Measurements from ENCODE around the gene ABCG2. TPM values are rescaled to one million over a fixed set of nuclear protein-coding genes. Genes with fewer than 3 reads are reported as not detected.
"Not testable (repeated sequence)": the region's sequence is repeated elsewhere in the genome, so short reads cannot be mapped to it uniquely, and the experiment has no call there.

The ABCG2 gene
- total RNA-seq, 3 donors from 2014 or later: 0.24 to 0.71 (median 0.49) TPM

DNA sequence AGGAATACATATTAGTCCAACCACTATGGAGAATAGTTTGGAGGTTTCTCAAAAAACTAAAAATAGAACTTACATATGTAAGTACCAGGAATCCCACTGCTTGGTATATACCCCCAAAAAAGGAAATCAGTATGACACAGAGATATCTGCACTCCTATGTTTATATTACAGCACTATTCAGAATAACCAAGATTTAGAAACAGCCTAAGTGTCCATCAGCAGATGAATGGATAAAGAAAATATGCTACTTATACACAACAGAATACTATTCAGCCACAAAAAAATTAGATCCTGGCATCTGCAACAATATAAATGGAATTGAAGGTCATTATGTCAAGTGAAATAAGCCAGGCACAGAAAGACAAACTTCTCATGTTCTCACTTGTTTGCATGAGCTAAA, 27.5 kb upstream of the ABCG2 start:
- Mint-ChIP-seq H3K4me1 (ENCODE audit: low read depth) (peaks cover 7% of the 10 kb centered on the region), H3K27me3 (ENCODE audit: low read depth) (no peaks in the 10 kb centered on the region), H3K36me3 (ENCODE audit: insufficient read depth) (no peaks in the 10 kb centered on the region), H3K9me3 (no peaks in the 10 kb centered on the region), H3K4me3 (no peak overlapping the region)
- ATAC-seq (no peak), DNase-seq (no peak)

DNA sequence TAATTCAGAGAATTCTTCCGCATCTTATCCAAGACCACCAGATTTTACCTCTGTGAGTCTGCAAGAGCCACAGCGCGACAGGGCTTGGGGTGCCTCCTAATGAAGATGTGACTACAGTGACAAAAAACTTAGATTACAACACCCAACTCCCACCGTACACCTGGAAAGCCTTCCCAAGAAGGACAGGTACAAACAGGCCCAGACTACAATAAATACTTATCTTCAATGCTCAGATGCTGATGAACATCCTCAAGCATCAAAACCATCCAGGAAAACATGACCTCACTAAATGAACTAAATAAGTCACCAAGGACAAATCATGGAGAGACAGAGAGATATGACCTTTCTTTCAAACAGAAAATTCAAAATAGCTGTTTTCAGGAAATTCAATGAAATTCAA, 20.8 kb upstream of the ABCG2 start:
- Mint-ChIP-seq H3K4me1 (ENCODE audit: low read depth) (peaks cover 5% of the 10 kb centered on the region), H3K4me3 (no peak overlapping the region), H3K9me3 (peaks cover 6% of the 10 kb centered on the region), H3K36me3 (ENCODE audit: insufficient read depth) (no peaks in the 10 kb centered on the region), H3K27me3 (ENCODE audit: low read depth) (peaks cover 14% of the 10 kb centered on the region)
- ATAC-seq (no peak), DNase-seq (no peak)

DNA sequence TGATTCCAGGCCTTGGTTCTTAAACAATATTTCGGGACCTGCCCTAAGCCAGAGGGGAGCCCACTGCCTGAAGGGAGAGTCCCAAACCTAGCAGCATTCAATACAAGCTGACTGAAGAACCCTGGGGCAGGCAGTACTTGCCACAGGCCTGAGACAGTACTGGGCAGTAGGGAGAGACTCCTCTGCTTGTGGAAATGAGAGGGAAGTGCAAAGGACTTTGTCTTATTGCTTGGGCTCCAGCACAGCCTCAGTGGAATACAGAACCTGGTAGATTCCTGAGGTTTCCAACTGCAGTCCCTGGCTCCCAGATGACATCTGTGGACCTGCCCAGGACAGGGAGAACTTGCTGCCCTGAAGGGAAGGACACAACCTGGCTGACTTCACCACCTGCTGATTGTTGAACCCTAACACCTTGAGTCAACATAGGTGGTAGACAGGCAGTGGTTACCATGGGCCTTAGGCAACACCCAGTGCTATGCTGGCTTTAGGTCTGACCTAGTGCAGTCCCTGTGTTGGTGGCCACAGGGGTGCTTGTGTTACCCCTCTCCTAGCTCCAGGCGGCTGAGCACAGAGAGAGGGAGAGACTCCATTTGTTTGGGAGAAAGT, 20.3 kb upstream of the ABCG2 start:
- Mint-ChIP-seq H3K4me3 (no peak overlapping the region), H3K4me1 (ENCODE audit: low read depth) (peaks cover 5% of the 10 kb centered on the region), H3K9me3 (peaks cover 6% of the 10 kb centered on the region), H3K36me3 (ENCODE audit: insufficient read depth) (no peaks in the 10 kb centered on the region), H3K27me3 (ENCODE audit: low read depth) (peaks cover 14% of the 10 kb centered on the region)
- no peak for ATAC-seq
- DNase-seq: no peak

DNA sequence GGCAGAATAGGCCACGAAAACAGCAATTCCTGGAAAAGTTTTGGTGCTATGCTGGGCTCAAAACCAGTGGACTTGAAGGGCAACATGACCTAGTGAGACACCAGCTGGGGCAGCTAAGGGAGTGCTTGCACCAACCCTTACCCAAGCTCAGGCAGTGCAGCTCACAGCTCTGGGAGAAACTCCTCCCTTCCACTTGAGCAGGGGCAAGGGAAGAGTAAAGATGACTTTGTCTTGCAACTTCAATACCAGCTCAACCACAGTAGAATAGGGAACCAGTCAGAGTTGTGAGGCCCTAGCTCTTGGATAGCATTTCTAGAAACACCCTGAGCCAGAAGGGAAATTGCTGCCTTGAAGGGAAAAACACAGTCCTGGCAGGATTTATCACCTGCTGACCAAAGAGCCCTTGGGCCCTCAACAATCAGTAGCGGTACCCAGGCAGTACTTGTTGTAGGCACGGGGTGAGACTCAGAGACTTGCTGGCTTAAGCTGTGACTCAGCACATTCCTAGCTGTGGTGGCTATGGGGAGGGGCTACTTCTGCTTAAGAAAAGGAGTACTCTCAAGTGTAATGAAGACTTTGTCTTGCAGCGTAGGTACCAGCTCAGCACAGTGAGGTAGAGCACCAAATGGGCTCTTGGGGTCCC, 19.7 kb upstream of the ABCG2 start:
- Mint-ChIP-seq H3K36me3 (ENCODE audit: insufficient read depth) (no peaks in the 10 kb centered on the region), H3K9me3 (peaks cover 6% of the 10 kb centered on the region), H3K4me1 (ENCODE audit: low read depth) (peaks cover 4% of the 10 kb centered on the region), H3K4me3 (no peak overlapping the region), H3K27me3 (ENCODE audit: low read depth) (peaks cover 14% of the 10 kb centered on the region)
- DNase-seq (no peak), ATAC-seq (no peak)

DNA sequence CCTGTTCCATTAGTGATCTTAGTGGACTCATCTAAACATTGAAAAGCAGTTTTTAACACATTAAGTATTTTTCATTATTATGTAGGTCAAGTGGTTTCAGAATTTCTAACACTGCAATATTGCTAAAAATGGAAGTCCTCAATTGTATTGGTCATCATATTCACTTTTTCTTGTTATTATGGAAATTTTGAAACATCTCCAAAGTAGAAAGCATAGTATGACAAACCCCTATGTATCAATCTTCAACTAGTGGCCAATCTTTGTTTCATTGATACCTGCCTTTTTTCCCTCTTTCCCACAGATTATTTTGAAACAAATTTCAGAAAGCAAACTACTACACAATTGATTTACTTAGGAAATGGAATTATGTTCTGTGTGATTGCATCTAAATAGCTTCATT, 14.5 kb upstream of the ABCG2 start:
- DNase-seq: no peak
- H3K9me3 Mint-ChIP-seq: no peaks in the 10 kb centered on the region
- H3K36me3 Mint-ChIP-seq (ENCODE audit: insufficient read depth): no peaks in the 10 kb centered on the region
- no peak for ATAC-seq
- H3K27me3 Mint-ChIP-seq (ENCODE audit: low read depth): peaks cover 6% of the 10 kb centered on the region
- no peaks in the 10 kb centered on the region for H3K4me1 Mint-ChIP-seq (ENCODE audit: low read depth)
- no peak overlapping the region for H3K4me3 Mint-ChIP-seq

DNA sequence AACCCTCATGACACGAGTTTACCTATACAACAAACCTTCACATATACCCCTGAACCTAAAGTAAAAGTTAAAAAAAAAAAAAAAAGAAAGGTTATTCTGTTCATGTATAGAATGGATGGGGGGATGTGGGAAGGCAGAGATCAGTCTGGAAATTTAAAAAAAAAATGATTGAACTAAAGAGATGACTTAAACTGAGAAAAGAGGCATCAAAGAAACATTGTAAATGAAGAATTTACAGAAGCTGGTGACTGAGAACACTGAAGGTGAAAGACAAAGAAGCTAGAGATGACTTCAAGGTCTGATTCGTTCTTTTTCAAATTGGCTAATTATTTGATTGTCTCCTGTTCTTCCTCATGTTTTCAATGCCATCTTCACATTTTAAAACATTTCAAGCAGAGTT, 12.8 kb upstream of the ABCG2 start:
- Mint-ChIP-seq H3K4me1 (ENCODE audit: low read depth) (no peaks in the 10 kb centered on the region), H3K27me3 (ENCODE audit: low read depth) (no peaks in the 10 kb centered on the region), H3K4me3 (no peak overlapping the region), H3K36me3 (ENCODE audit: insufficient read depth) (no peaks in the 10 kb centered on the region), H3K9me3 (no peaks in the 10 kb centered on the region)
- ATAC-seq: no peak
- DNase-seq: no peak

DNA sequence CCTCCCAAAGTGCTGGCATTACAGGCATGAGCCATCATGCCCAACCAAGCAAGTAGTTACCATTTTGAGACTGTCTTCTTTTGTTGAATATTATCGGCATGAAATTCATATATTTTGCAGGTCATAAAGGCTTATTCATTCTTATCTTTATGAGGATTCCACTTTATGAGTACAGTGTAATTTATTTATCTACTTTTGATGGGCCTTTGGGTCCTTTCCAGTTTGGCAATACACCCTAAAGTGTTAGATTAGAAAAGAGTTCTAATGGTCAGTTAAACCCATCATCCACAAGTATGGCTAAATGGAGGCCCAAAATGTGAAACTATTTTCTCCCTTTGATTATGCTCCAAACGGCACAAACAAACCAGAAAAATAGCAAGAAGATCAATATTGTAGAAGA, 10.9 kb upstream of the ABCG2 start:
- ATAC-seq: no peak
- Mint-ChIP-seq H3K27me3 (ENCODE audit: low read depth) (peaks cover 1% of the 10 kb centered on the region), H3K4me3 (no peak overlapping the region)

DNA sequence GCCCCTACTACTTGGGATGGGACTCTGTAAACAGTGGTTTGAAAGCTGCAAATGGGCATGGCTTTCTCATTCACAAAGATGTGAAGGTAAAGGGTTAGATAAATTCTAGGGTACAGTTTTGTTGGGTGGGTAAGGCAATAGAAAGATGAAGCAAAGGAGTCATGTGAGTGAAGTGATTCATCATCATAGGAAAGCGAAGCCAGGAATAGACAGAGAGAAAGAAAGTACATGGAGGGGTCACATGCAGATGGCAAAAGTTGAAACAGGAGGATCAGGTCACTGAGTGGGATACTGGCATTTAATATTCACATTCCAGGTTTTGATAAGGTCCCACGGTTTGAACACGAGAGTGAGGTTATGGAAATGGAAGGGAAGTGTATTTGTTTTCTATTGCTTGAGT, 8.2 kb upstream of the ABCG2 start:
- no peak for DNase-seq
- Mint-ChIP-seq H3K36me3 (ENCODE audit: insufficient read depth) (no peaks in the 10 kb centered on the region), H3K9me3 (no peaks in the 10 kb centered on the region), H3K27me3 (ENCODE audit: low read depth) (peaks cover 4% of the 10 kb centered on the region), H3K4me1 (ENCODE audit: low read depth) (no peaks in the 10 kb centered on the region), H3K4me3 (no peak overlapping the region)
- ATAC-seq: no peak

More for the DNA sequence above, 10.9 kb upstream of the ABCG2 start:
- H3K4me1 Mint-ChIP-seq (ENCODE audit: low read depth): no peaks in the 10 kb centered on the region
- no peaks in the 10 kb centered on the region for H3K9me3 Mint-ChIP-seq
- H3K36me3 Mint-ChIP-seq (ENCODE audit: insufficient read depth): no peaks in the 10 kb centered on the region
- DNase-seq: no peak

DNA sequence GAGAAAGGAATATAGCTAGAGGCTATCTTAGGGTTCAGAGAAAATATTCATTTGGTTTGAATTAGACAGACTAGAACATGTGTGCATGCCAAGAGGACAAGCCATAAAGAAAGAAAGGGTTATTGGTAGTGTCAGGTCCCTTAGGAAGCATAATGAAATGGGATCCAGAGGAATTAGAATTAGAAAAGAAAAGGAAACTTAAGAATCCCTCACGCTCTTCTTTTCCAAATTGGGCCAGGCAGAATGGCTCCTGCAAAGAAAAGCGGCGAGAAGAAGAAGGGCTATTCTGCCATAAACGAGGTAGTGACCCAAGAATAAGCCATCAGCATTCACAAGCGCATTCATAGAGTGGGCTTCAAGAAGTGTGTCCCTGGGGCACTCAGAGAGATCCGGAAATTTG, 4.9 kb upstream of the ABCG2 start:
- H3K9me3 Mint-ChIP-seq: no peaks in the 10 kb centered on the region
- H3K36me3 Mint-ChIP-seq (ENCODE audit: insufficient read depth): no peaks in the 10 kb centered on the region
- H3K4me1 Mint-ChIP-seq (ENCODE audit: low read depth): peaks cover 6% of the 10 kb centered on the region
- H3K27me3 Mint-ChIP-seq (ENCODE audit: low read depth): peaks cover 9% of the 10 kb centered on the region
- DNase-seq (no peak), ATAC-seq (no peak)
- no peak overlapping the region for H3K4me3 Mint-ChIP-seq

DNA sequence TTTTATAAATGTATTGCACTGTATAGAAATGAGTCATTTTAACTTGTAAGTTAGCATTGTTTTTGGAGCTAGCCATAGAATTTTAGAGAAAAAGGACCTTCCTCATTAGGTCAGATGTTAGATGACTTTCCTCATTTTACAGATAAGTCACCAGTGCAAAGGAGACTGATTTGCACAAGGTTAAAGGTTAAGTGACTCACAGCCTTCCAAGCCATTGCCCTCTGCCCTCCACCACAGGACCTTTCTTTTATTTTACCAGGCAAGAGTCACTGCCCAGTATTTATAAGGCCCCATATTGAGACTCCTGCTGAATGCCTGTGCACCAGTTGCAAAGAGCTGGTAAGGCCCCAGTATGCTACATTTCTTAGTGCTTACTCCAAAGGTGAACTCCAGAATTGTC, 4.2 kb upstream of the ABCG2 start:
- Mint-ChIP-seq H3K36me3 (ENCODE audit: insufficient read depth) (no peaks in the 10 kb centered on the region), H3K4me1 (ENCODE audit: low read depth) (peaks cover 13% of the 10 kb centered on the region), H3K9me3 (no peaks in the 10 kb centered on the region), H3K4me3 (no peak overlapping the region), H3K27me3 (ENCODE audit: low read depth) (peaks cover 9% of the 10 kb centered on the region)
- ATAC-seq (no peak), DNase-seq (no peak)

DNA sequence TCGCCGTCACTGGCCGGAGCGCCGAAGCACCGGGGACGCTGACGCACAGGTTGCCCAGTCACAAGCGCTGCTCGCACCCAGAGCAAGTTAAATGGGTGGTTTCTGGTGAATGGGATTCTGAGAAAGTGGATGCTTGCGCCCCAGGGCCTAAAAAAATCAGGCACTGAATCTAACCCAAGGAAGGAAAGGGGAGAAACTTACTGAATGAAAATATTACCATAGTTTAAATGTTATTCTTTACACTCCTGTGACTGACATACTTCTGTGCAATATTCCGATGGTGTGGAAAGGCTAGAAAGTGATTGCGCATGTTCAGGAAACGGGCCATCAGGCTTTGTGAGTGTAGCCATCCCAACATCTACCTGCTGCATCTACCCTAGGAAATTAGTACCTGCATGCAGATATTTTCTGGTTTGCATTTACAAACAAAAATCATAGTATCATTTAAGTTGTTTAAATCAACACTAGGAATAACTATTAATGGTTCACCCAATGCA, 838 bp upstream of the ABCG2 start:
- peak overlapping the region; percentile 77 for H3K4me3 Mint-ChIP-seq
- ATAC-seq: no peak
- H3K27me3 Mint-ChIP-seq (ENCODE audit: low read depth): peaks cover 11% of the 10 kb centered on the region
- DNase-seq: no peak
- no peaks in the 10 kb centered on the region for H3K9me3 Mint-ChIP-seq
- peaks cover 13% of the 10 kb centered on the region for H3K4me1 Mint-ChIP-seq (ENCODE audit: low read depth)
- H3K36me3 Mint-ChIP-seq (ENCODE audit: insufficient read depth): no peaks in the 10 kb centered on the region

DNA sequence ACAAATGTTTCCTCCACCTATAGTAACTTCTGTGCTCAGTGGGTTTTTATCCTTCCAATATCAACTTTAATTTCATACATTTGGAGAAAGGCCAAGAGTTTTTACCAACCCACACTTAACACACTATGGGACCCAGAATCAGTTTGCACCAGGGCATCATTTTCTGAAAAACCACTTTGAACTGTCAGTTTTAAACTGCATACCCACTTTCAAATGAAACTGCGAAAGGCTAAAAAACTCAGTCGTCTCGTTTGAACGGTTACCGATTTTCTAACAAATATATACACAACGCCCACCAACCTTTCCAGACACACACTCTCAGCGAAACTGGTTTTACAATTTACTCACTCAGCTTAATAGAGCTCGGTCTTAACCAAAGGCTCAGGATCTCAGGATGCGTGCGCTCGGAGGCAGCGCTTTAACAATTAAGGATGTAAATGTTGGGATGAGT, 376 bp downstream of the ABCG2 start:
- Mint-ChIP-seq H3K27me3 (ENCODE audit: low read depth) (peaks cover 11% of the 10 kb centered on the region), H3K4me1 (ENCODE audit: low read depth) (peaks cover 13% of the 10 kb centered on the region), H3K36me3 (ENCODE audit: insufficient read depth) (no peaks in the 10 kb centered on the region), H3K4me3 (peak overlapping the region; percentile 74), H3K9me3 (no peaks in the 10 kb centered on the region)
- ATAC-seq (peak; percentile 68 to 81), DNase-seq (no peak)

DNA sequence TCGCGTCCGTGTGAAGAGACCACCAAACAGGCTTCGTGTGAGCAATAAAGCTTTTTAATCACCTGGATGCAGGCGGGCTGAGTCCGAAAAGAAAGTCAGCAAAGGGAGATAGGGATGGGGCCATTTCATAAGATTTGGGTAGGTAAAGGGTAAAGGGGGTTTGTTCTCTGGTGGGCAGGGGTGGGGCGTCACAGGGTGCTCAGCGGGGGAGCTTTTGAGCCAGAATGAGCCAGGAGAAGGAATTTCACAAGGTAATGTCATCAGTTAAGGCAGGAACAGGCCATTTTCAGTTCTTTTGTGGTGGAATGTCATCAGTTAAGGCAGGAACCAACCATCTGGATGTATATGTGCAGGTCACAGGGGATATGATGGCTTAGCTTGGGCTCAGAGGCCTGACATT, 6.1 kb downstream of the ABCG2 start:
- H3K4me3 Mint-ChIP-seq; H3K9me3 Mint-ChIP-seq; ATAC-seq; H3K36me3 Mint-ChIP-seq (ENCODE audit: insufficient read depth); H3K4me1 Mint-ChIP-seq (ENCODE audit: low read depth); DNase-seq; H3K27me3 Mint-ChIP-seq (ENCODE audit: low read depth): not testable (repeated sequence)

DNA sequence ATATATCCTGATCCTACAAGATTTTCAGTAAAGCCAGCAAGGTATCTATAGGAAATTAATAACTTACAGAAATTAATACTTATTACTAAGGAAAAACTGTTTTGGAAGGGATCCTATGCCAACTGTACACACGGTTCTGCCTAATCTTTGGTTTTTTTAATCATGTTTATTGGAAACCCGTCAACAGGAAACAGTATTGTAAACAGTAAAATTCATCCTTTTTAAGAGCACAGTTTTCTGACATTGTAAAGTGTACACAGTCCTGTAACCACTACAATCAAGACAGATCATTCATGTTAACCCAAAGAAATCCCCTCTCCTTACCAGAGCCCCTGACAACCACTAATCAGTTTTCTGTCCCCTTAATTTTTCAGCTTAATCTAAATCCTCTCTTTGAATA, 9.9 kb downstream of the ABCG2 start:
- Mint-ChIP-seq H3K4me1 (ENCODE audit: low read depth) (no peaks in the 10 kb centered on the region), H3K4me3 (no peak overlapping the region), H3K36me3 (ENCODE audit: insufficient read depth) (no peaks in the 10 kb centered on the region), H3K27me3 (ENCODE audit: low read depth) (peaks cover 2% of the 10 kb centered on the region), H3K9me3 (no peaks in the 10 kb centered on the region)
- no peak for ATAC-seq
- no peak for DNase-seq

DNA sequence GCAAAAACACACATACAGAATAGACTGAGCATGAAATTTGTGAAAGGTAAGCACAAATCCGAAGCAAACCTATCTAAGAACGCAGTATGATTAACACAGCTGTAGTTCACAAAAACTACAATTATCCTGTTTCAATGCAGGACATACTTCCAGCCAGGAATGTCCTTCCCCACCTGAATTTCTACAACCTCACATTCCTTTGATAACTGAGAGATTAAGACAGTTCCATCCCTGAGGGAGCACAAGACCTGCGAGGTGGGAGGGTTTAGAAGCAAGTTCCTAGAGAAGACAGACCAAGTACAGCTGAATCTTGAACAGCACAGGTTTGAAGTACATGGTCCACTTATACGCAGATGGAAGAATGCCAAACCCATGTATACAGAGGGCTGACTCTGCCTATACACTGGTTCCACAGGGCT, 10.6 kb downstream of the ABCG2 start:
- peaks cover 2% of the 10 kb centered on the region for H3K27me3 Mint-ChIP-seq (ENCODE audit: low read depth)
- H3K9me3 Mint-ChIP-seq: no peaks in the 10 kb centered on the region
- no peak for ATAC-seq
- no peaks in the 10 kb centered on the region for H3K4me1 Mint-ChIP-seq (ENCODE audit: low read depth)
- no peaks in the 10 kb centered on the region for H3K36me3 Mint-ChIP-seq (ENCODE audit: insufficient read depth)
- DNase-seq: no peak
- no peak overlapping the region for H3K4me3 Mint-ChIP-seq

Data from activated T-cell treated with anti-CD3 and anti-CD28 coated beads, Interleukin-2, amount 50 U/mL, for 4 hours (primary cell).